ENCODE measurements around the gene TNFRSF1B. TPM values are rescaled to one million over a fixed set of nuclear protein-coding genes. Genes with fewer than 3 reads are reported as not detected.
A peak's percentile ranks its signal among the peaks of the same experiment; 100 is the strongest.

The TNFRSF1B gene
- total and polyA plus RNA-seq, 5 donors from 2014 or later, result 252 to 450 (median 394) TPM

GRCh38 chr1:12136916-12137610 is 29.7 kb upstream of the TNFRSF1B start:
- no peak overlapping the region for H3K4me3 Mint-ChIP-seq
- H3K9me3 ChIP-seq (ENCODE audit: control insufficient read depth in 2 of 2, low read length in 2 of 2), result no peaks in the 10 kb centered on the region
- H3K27ac Mint-ChIP-seq, result peak overlapping the region in 2 of 3 donors; percentile 42 to 69
- H3K4me3 ChIP-seq (ENCODE audit: low read depth, low read length), result no peak overlapping the region
- no peaks in the 10 kb centered on the region for H3K27me3 ChIP-seq (ENCODE audit: control insufficient read depth, insufficient read depth, low read length)
- H3K27ac ChIP-seq (ENCODE audit: insufficient read depth, low read length, poor library complexity, severe bottlenecking), result peak overlapping the region; percentile 5
- no peaks in the 10 kb centered on the region for H3K36me3 Mint-ChIP-seq
- H3K4me1 ChIP-seq (ENCODE audit: control insufficient read depth, insufficient read depth, low read length, poor library complexity, severe bottlenecking), result peaks cover 22% of the 10 kb centered on the region
- no peaks in the 10 kb centered on the region for H3K36me3 ChIP-seq (ENCODE audit: control insufficient read depth, insufficient read depth, low read length)
- H3K4me1 Mint-ChIP-seq, result peaks cover 6 to 45% (median 31%) of the 10 kb centered on the region in 4 donors
- DNase-seq (no peak), ATAC-seq (ENCODE audit: low read depth in 2 of 2) (no peak)
- no peaks in the 10 kb centered on the region for H3K9me3 Mint-ChIP-seq
- no peaks in the 10 kb centered on the region for H3K27me3 Mint-ChIP-seq

- Mint-ChIP-seq H3K27me3 (no peaks in the 10 kb centered on the region), H3K27ac (peak overlapping the region in 2 of 3 donors; percentile 49 to 92), H3K36me3 (no peaks in the 10 kb centered on the region), H3K9me3 (no peaks in the 10 kb centered on the region), H3K4me1 (peaks cover under 1 to 40% (median 24%) of the 10 kb centered on the region in 4 donors), H3K4me3 (peak overlapping the region in 1 of 4 donors; percentile 40)
- DNase-seq (no peak), ATAC-seq (ENCODE audit: low read depth in 2 of 2) (no peak)
- no peaks in the 10 kb centered on the region for H3K36me3 ChIP-seq (ENCODE audit: control insufficient read depth, insufficient read depth, low read length)
- no peak overlapping the region for H3K27ac ChIP-seq (ENCODE audit: insufficient read depth, low read length, poor library complexity, severe bottlenecking)
- no peak overlapping the region for H3K4me3 ChIP-seq (ENCODE audit: low read depth, low read length)
- H3K9me3 ChIP-seq (ENCODE audit: control insufficient read depth in 2 of 2, low read length in 2 of 2), result no peaks in the 10 kb centered on the region
- no peaks in the 10 kb centered on the region for H3K27me3 ChIP-seq (ENCODE audit: control insufficient read depth, insufficient read depth, low read length)
- peaks cover 18% of the 10 kb centered on the region for H3K4me1 ChIP-seq (ENCODE audit: control insufficient read depth, insufficient read depth, low read length, poor library complexity, severe bottlenecking)
These were observed 28.3 kb upstream of the TNFRSF1B start for GRCh38 chr1:12138196-12139168.

DNA sequence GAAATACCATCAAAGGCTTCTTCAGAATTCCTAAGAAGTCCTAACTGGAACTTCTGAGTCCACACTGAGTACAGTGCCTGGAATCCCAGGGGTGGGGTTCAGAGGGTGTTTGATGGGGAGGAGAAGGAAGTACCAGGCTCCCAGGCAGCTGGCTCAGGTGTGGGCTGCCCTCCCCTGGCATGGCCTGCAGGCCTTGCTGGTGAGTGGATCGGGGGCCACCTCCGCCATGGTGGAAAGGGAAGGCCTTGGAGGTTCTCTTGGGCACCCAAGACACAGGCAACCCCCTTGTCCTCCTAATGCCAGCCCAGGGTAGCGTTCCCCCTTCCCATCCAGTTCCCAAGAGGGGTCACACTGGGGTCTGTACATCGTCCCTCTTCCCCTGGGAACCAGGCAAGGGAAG is 26.8 kb upstream of the TNFRSF1B start:
- no peaks in the 10 kb centered on the region for H3K9me3 ChIP-seq (ENCODE audit: control insufficient read depth in 2 of 2, low read length in 2 of 2)
- no peaks in the 10 kb centered on the region for H3K27me3 Mint-ChIP-seq
- H3K9me3 Mint-ChIP-seq, result no peaks in the 10 kb centered on the region
- H3K36me3 Mint-ChIP-seq, result no peaks in the 10 kb centered on the region
- H3K27ac Mint-ChIP-seq, result peak overlapping the region; percentile 49 to 69 (median 66)
- H3K27me3 ChIP-seq (ENCODE audit: control insufficient read depth, insufficient read depth, low read length), result no peaks in the 10 kb centered on the region
- DNase-seq (no peak), ATAC-seq (ENCODE audit: low read depth in 2 of 2) (no peak)
- H3K36me3 ChIP-seq (ENCODE audit: control insufficient read depth, insufficient read depth, low read length), result no peaks in the 10 kb centered on the region
- H3K4me1 ChIP-seq (ENCODE audit: control insufficient read depth, insufficient read depth, low read length, poor library complexity, severe bottlenecking), result peaks cover 26% of the 10 kb centered on the region
- H3K4me3 Mint-ChIP-seq, result no peak overlapping the region
- peaks cover 6 to 43% (median 25%) of the 10 kb centered on the region in 4 donors for H3K4me1 Mint-ChIP-seq
- no peak overlapping the region for H3K27ac ChIP-seq (ENCODE audit: insufficient read depth, low read length, poor library complexity, severe bottlenecking)
- H3K4me3 ChIP-seq (ENCODE audit: low read depth, low read length), result no peak overlapping the region

GRCh38 chr1:12140515-12141162 is 26.2 kb upstream of the TNFRSF1B start:
- H3K4me3 ChIP-seq (ENCODE audit: low read depth, low read length), result no peak overlapping the region
- H3K36me3 ChIP-seq (ENCODE audit: control insufficient read depth, insufficient read depth, low read length), result no peaks in the 10 kb centered on the region
- Mint-ChIP-seq H3K36me3 (no peaks in the 10 kb centered on the region), H3K4me1 (peaks cover 6 to 49% (median 27%) of the 10 kb centered on the region in 4 donors), H3K27ac (peak overlapping the region; percentile 26 to 56 (median 46)), H3K27me3 (no peaks in the 10 kb centered on the region), H3K9me3 (no peaks in the 10 kb centered on the region), H3K4me3 (no peak overlapping the region)
- ATAC-seq (ENCODE audit: low read depth in 2 of 2), result no peak
- DNase-seq, result no peak
- H3K4me1 ChIP-seq (ENCODE audit: control insufficient read depth, insufficient read depth, low read length, poor library complexity, severe bottlenecking), result peaks cover 30% of the 10 kb centered on the region
- no peak overlapping the region for H3K27ac ChIP-seq (ENCODE audit: insufficient read depth, low read length, poor library complexity, severe bottlenecking)
- H3K9me3 ChIP-seq (ENCODE audit: control insufficient read depth in 2 of 2, low read length in 2 of 2), result no peaks in the 10 kb centered on the region
- H3K27me3 ChIP-seq (ENCODE audit: control insufficient read depth, insufficient read depth, low read length), result no peaks in the 10 kb centered on the region

DNA sequence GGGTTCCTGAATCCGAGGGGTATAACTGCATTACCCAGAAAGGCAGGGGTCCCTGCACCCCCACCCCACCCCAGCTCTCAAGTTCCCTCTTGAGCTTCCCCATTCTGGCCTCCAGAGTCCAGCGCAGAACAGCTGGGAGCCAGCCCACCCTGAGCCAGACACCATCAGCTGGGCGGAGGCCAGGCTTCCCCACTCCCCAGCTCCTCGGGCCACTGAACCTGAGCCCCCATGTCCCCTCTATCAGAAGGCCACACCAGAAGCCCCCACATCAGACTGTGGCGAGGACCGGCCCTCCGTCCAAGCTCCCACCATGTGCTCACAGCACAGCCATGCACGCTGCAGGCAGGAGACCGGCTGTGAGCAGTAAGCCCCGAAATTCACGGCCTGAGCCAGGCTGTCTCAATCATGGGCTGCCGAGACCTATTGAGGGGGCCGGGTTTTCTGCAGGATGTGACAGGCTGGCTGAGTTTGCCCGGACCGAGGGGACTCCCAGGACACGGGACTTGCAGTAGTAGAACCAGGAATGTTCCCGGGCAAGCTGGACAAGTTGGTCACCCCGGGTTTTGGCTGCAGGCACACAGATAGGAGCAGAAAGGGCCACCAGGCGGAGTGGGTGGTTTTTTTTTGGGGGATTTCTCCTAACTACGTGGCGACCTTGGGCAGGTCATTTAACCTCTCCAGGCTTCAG is 25.5 kb upstream of the TNFRSF1B start:
- H3K4me3 ChIP-seq (ENCODE audit: low read depth, low read length), result no peak overlapping the region
- no peak overlapping the region for H3K4me3 Mint-ChIP-seq
- peaks cover 37% of the 10 kb centered on the region for H3K4me1 ChIP-seq (ENCODE audit: control insufficient read depth, insufficient read depth, low read length, poor library complexity, severe bottlenecking)
- no peak overlapping the region for H3K27ac ChIP-seq (ENCODE audit: insufficient read depth, low read length, poor library complexity, severe bottlenecking)
- ATAC-seq (ENCODE audit: low read depth in 2 of 2), result no peak
- no peaks in the 10 kb centered on the region for H3K27me3 ChIP-seq (ENCODE audit: control insufficient read depth, insufficient read depth, low read length)
- no peak for DNase-seq
- H3K27me3 Mint-ChIP-seq, result no peaks in the 10 kb centered on the region
- H3K9me3 Mint-ChIP-seq, result no peaks in the 10 kb centered on the region
- H3K27ac Mint-ChIP-seq, result peak overlapping the region; percentile 26 to 71 (median 65)
- H3K4me1 Mint-ChIP-seq, result peaks cover 7 to 51% (median 25%) of the 10 kb centered on the region in 4 donors
- H3K36me3 ChIP-seq (ENCODE audit: control insufficient read depth, insufficient read depth, low read length), result no peaks in the 10 kb centered on the region
- H3K36me3 Mint-ChIP-seq, result no peaks in the 10 kb centered on the region
- H3K9me3 ChIP-seq (ENCODE audit: control insufficient read depth in 2 of 2, low read length in 2 of 2), result no peaks in the 10 kb centered on the region

- H3K27me3 Mint-ChIP-seq, result no peaks in the 10 kb centered on the region
- no peaks in the 10 kb centered on the region for H3K9me3 Mint-ChIP-seq
- no peak overlapping the region for H3K4me3 Mint-ChIP-seq
- DNase-seq (no peak), ATAC-seq (ENCODE audit: low read depth in 2 of 2) (no peak)
- H3K36me3 ChIP-seq (ENCODE audit: control insufficient read depth, insufficient read depth, low read length), result no peaks in the 10 kb centered on the region
- H3K27ac ChIP-seq (ENCODE audit: insufficient read depth, low read length, poor library complexity, severe bottlenecking), result no peak overlapping the region
- no peak overlapping the region for H3K4me3 ChIP-seq (ENCODE audit: low read depth, low read length)
- no peaks in the 10 kb centered on the region for H3K27me3 ChIP-seq (ENCODE audit: control insufficient read depth, insufficient read depth, low read length)
- H3K27ac Mint-ChIP-seq, result peak overlapping the region; percentile 71 to 96 (median 92)
- no peaks in the 10 kb centered on the region for H3K36me3 Mint-ChIP-seq
- peaks cover 11 to 58% (median 34%) of the 10 kb centered on the region in 4 donors for H3K4me1 Mint-ChIP-seq
- peaks cover 47% of the 10 kb centered on the region for H3K4me1 ChIP-seq (ENCODE audit: control insufficient read depth, insufficient read depth, low read length, poor library complexity, severe bottlenecking)
- H3K9me3 ChIP-seq (ENCODE audit: control insufficient read depth in 2 of 2, low read length in 2 of 2), result no peaks in the 10 kb centered on the region
These were observed 24.5 kb upstream of the TNFRSF1B start for GRCh38 chr1:12142141-12142823.

Measured in CD4-positive, CD25-positive, alpha-beta regulatory T cell (primary cell).